H1 (cell line): ENCODE data around the gene ITPR3. TPM values are rescaled to one million over a fixed set of nuclear protein-coding genes. Genes with fewer than 3 reads are reported as not detected.

Source experiments
- CTCF ChIA-PET: fragments of 300-600 bp; sonication (Branson Sonifier 250); formaldehyde crosslinking; loops from one replicate; lab custom pipeline; 2021; ENCODE audit not compliant: partially characterized antibody; lab: Charles Lee
- POLR2A ChIA-PET: fragments of 300-600 bp; sonication (Branson Sonifier 250); formaldehyde crosslinking; loops from one replicate; lab custom pipeline; 2021; ENCODE audit warnings: inconsistent platforms; ENCODE audit not compliant: partially characterized antibody; lab: Charles Lee
- DNase-seq, 2 experiments: peaks; one replicate each; pipeline versions ENCODE4 v3.0.0 to v3.0.0-alpha.2; 2010 to 2022; ENCODE audit warnings: low spot score in 2 of 2, low read depth in 1 of 2, mixed read lengths in 1 of 2
- FAIRE-seq: peaks from 2 replicates; lab custom pipeline; 2011; peaks lifted over from hg19 to GRCh38; lab: Jason Lieb, UNC
- H2AFZ ChIP-seq: 2 replicates; pipeline ENCODE4 v1.8.1; 2012; ENCODE audit warnings: low read length, inconsistent platforms
- H2AK5ac ChIP-seq: 2 replicates; pipeline ENCODE4 v1.6.1; 2013; ENCODE audit warnings: low read depth, low read length
- H2BK120ac ChIP-seq: replicated peaks from 2 replicates; pipeline ENCODE3; 2013; ENCODE audit warnings: low read depth, low read length, inconsistent platforms
- H2BK12ac ChIP-seq: 2 replicates; pipeline ENCODE4 v1.6.1; 2013; ENCODE audit warnings: low read depth, low read length
- H2BK15ac ChIP-seq: 2 replicates; pipeline ENCODE4 v1.6.1; 2013; ENCODE audit warnings: low read length
- H2BK20ac ChIP-seq: 2 replicates; pipeline ENCODE4 v1.6.1; 2013; ENCODE audit warnings: low read length
- H2BK5ac ChIP-seq: 2 replicates; pipeline ENCODE4 v1.6.1; 2013; ENCODE audit warnings: low read depth, low read length
- H3K14ac ChIP-seq: 2 replicates; pipeline ENCODE4 v1.6.1; 2013; ENCODE audit warnings: inconsistent platforms; ENCODE audit not compliant: insufficient read length
- H3K18ac ChIP-seq: 2 replicates; pipeline ENCODE4 v1.6.1; 2013; ENCODE audit warnings: low read length; ENCODE audit errors: extremely low read depth
- H3K23ac ChIP-seq: 2 replicates; pipeline ENCODE4 v1.6.1; 2013; ENCODE audit warnings: inconsistent platforms; ENCODE audit not compliant: insufficient read length
- H3K23me2 ChIP-seq: 2 replicates; pipeline ENCODE4 v1.6.1; 2013; ENCODE audit warnings: low read depth, low read length
- H3K27ac ChIP-seq: 2 replicates; pipeline ENCODE4 v1.6.1; 2011; ENCODE audit warnings: low read depth, low read length, inconsistent platforms
- H3K27me3 ChIP-seq, 4 experiments: replicated peaks in 1 of 4; 1 replicate in 1 of 4; 2 replicates in 3 of 4; pipeline versions ENCODE4 v1.6.1 to v1.8.1; 2011 to 2013; ENCODE audit warnings: low read length in 3 of 4, mild to moderate bottlenecking in 3 of 4, inconsistent platforms in 2 of 4, mixed read lengths in 2 of 4, moderate library complexity in 1 of 4; ENCODE audit not compliant: control insufficient read depth in 3 of 4, insufficient read depth in 3 of 4; ENCODE audit errors: extremely low read depth in 1 of 4
- H3K36me3 ChIP-seq, 4 experiments: 2 replicates each; pipeline versions ENCODE4 v1.6.1 to v1.8.1; 2011 to 2013; ENCODE audit warnings: mild to moderate bottlenecking in 4 of 4, low read length in 3 of 4, moderate library complexity in 2 of 4, control low read depth in 1 of 4, inconsistent platforms in 1 of 4; ENCODE audit not compliant: insufficient read depth in 4 of 4, control insufficient read depth in 2 of 4
- H3K4ac ChIP-seq: replicated peaks from 2 replicates; pipeline ENCODE3; 2013; ENCODE audit warnings: low read length, low read depth, mixed read lengths, inconsistent platforms; ENCODE audit not compliant: insufficient read length
- H3K4me1 ChIP-seq, 4 experiments: replicated peaks in 1 of 4; 1 replicate in 1 of 4; 2 replicates in 3 of 4; pipeline versions ENCODE4 v1.6.1 to v1.8.1; 2011 to 2013; ENCODE audit warnings: low read length in 3 of 4, inconsistent platforms in 2 of 4, mixed read lengths in 1 of 4; ENCODE audit not compliant: insufficient read depth in 4 of 4, control insufficient read depth in 3 of 4
- H3K4me2 ChIP-seq, 2 experiments: 2 replicates each; pipeline versions ENCODE4 v1.6.1 to v1.8.1; 2011 to 2013; ENCODE audit warnings: low read depth in 2 of 2, low read length in 2 of 2, control low read depth in 1 of 2, inconsistent platforms in 1 of 2, mild to moderate bottlenecking in 1 of 2; ENCODE audit not compliant: insufficient read depth in 1 of 2
- H3K4me3 ChIP-seq, 4 experiments: fragments of 200-600, 300-600 bp in 1 of 4; sonication (generic), shearing (Covaris generic), sonication (Bioruptor Twin) in 1 of 4; 2 replicates each; pipeline versions ENCODE4 v1.5.1 to v1.8.1; 2011 to 2016; ENCODE audit warnings: low read length in 4 of 4, low read depth in 3 of 4, control low read depth in 2 of 4, inconsistent platforms in 2 of 4, mild to moderate bottlenecking in 2 of 4, mixed read lengths in 1 of 4, moderate library complexity in 1 of 4; ENCODE audit not compliant: insufficient read depth in 2 of 4; ENCODE audit errors: extremely low read depth in 1 of 4
- H3K56ac ChIP-seq: replicated peaks from 2 replicates; pipeline ENCODE3; 2013; ENCODE audit warnings: low read depth, mild to moderate bottlenecking, mixed read lengths, low read length, inconsistent platforms; ENCODE audit not compliant: insufficient read length
- H3K79me1 ChIP-seq: 2 replicates; pipeline ENCODE4 v1.6.1; 2013; ENCODE audit warnings: low read depth, low read length, control low read depth
- H3K79me2 ChIP-seq, 2 experiments: 2 replicates each; pipeline versions ENCODE4 v1.6.1 to v1.8.1; 2012 to 2013; ENCODE audit warnings: low read length in 2 of 2, mild to moderate bottlenecking in 2 of 2, inconsistent platforms in 1 of 2; ENCODE audit not compliant: insufficient read depth in 2 of 2, control insufficient read depth in 1 of 2
- H3K9ac ChIP-seq, 4 experiments: replicated peaks in 1 of 4; 1 replicate in 1 of 4; 2 replicates in 3 of 4; pipeline versions ENCODE4 v1.6.1 to v1.8.1; 2011 to 2013; ENCODE audit warnings: low read depth in 3 of 4, low read length in 3 of 4, control low read depth in 2 of 4, mild to moderate bottlenecking in 2 of 4, moderate library complexity in 2 of 4, inconsistent platforms in 1 of 4; ENCODE audit errors: extremely low read depth in 1 of 4
- H3K9me3 ChIP-seq, 2 experiments: 2 replicates each; pipeline versions ENCODE4 v1.6.1 to v1.8.1; 2012 to 2013; ENCODE audit warnings: mild to moderate bottlenecking in 2 of 2, moderate library complexity in 2 of 2, control low read depth in 1 of 2, inconsistent platforms in 1 of 2, low read depth in 1 of 2, low read length in 1 of 2, mixed read lengths in 1 of 2; ENCODE audit not compliant: insufficient read depth in 2 of 2
- H4K20me1 ChIP-seq, 2 experiments: replicated peaks in 1 of 2; 2 replicates each; pipeline versions ENCODE3 to v1.8.1; 2011 to 2013; ENCODE audit warnings: inconsistent platforms in 2 of 2, low read length in 2 of 2, mild to moderate bottlenecking in 1 of 2; ENCODE audit not compliant: insufficient read depth in 2 of 2, control insufficient read depth in 1 of 2
- H4K5ac ChIP-seq: 2 replicates; pipeline ENCODE4 v1.6.1; 2013; ENCODE audit warnings: low read length, low read depth, mixed read lengths, inconsistent platforms; ENCODE audit not compliant: insufficient read length
- H4K8ac ChIP-seq: 2 replicates; pipeline ENCODE4 v1.8.0; 2013; ENCODE audit warnings: mild to moderate bottlenecking, moderate library complexity, low read length, inconsistent platforms; ENCODE audit not compliant: insufficient read depth; ENCODE audit errors: extremely low read depth
- H4K91ac ChIP-seq: replicated peaks from 2 replicates; pipeline ENCODE3; 2013; ENCODE audit warnings: low read length, mixed read lengths, inconsistent platforms; ENCODE audit not compliant: insufficient read length
- BCL11A ChIP-seq, 2 experiments: IDR thresholded peaks; one replicate each; pipeline ENCODE4 v1.6.1; 2011; ENCODE audit warnings: low read depth in 2 of 2, low read length in 2 of 2, mild to moderate bottlenecking in 2 of 2
- CBX5 ChIP-seq: fragments of 300-800, 300-1000 bp; sonication (generic); IDR thresholded peaks from 2 replicates; pipeline ENCODE4 v1.7.1; 2016; ENCODE audit warnings: antibody characterized with exemption, low read length, low read depth
- CEBPB ChIP-seq: IDR thresholded peaks from 2 replicates; pipeline ENCODE4 v1.6.1; 2012; ENCODE audit warnings: low read depth, low read length
- EGR1 ChIP-seq: IDR thresholded peaks from 2 replicates; pipeline ENCODE4 v1.6.1; 2011; ENCODE audit warnings: low read depth, low read length, borderline replicate concordance
- HDAC6 ChIP-seq: IDR thresholded peaks from one replicate; pipeline ENCODE4 v1.7.1; 2012; ENCODE audit warnings: low read depth, mild to moderate bottlenecking, inconsistent platforms, low read length, moderate library complexity
- KDM4A ChIP-seq: IDR thresholded peaks from one replicate; pipeline ENCODE4 v1.7.1; 2012; ENCODE audit warnings: low read depth, mild to moderate bottlenecking, moderate library complexity, low read length, inconsistent platforms; ENCODE audit not compliant: severe bottlenecking
- NRF1 ChIP-seq: IDR thresholded peaks from 2 replicates; pipeline ENCODE4 v1.6.1; 2011; ENCODE audit warnings: mild to moderate bottlenecking, low read depth, low read length, improper control_type of control experiment
- POLR2AphosphoS5 ChIP-seq: IDR thresholded peaks from 2 replicates; pipeline ENCODE4 v1.6.1; 2011; ENCODE audit warnings: low read depth, low read length
- POU5F1 ChIP-seq: IDR thresholded peaks from 2 replicates; pipeline ENCODE4 v1.6.1; 2011; ENCODE audit warnings: low read depth, mild to moderate bottlenecking, low read length, moderate library complexity
- RBBP5 ChIP-seq: IDR thresholded peaks from 2 replicates; pipeline ENCODE4 v1.7.1; 2012; ENCODE audit warnings: low read depth, mild to moderate bottlenecking, inconsistent platforms, low read length, moderate library complexity, borderline replicate concordance
- SIN3A ChIP-seq, 2 experiments: IDR thresholded peaks in 1 of 2; conservative IDR thresholded peaks in 1 of 2; 2 replicates each; pipeline ENCODE4 v1.6.1; 2011 to 2012; ENCODE audit warnings: low read length in 2 of 2, improper control_type of control experiment in 1 of 2, low read depth in 1 of 2, mild to moderate bottlenecking in 1 of 2
- SRF ChIP-seq: IDR thresholded peaks from 2 replicates; pipeline ENCODE4 v1.6.1; 2011; ENCODE audit warnings: mild to moderate bottlenecking, low read depth, low read length, moderate library complexity
- SUZ12 ChIP-seq: fragments of 200-600 bp; sonication (generic); IDR thresholded peaks from 2 replicates; pipeline ENCODE4 v1.6.1; 2012; ENCODE audit warnings: mild to moderate bottlenecking, inconsistent platforms, low read length, moderate library complexity, mixed read lengths
- YY1 ChIP-seq: IDR thresholded peaks from 2 replicates; pipeline ENCODE4 v1.6.1; 2011; ENCODE audit warnings: low read depth, mild to moderate bottlenecking, low read length
- WGBS, 2 experiments: shearing (Covaris generic) in 1 of 2; methylation state at CpG; one replicate each; pipeline versions ENCODE4 v1.1.6 to v1.1.7; 2013 to 2015; ENCODE audit warnings: low lambda C conversion rate in 2 of 2, mixed read lengths in 2 of 2, inconsistent platforms in 1 of 2, low coverage in 1 of 2, missing lambda C conversion rate in 1 of 2; ENCODE audit not compliant: insufficient replicate concordance in 2 of 2, insufficient coverage in 1 of 2, insufficient read length in 1 of 2; ENCODE audit errors: extremely low coverage in 1 of 2, missing lambda C conversion rate in 1 of 2; 5-methylcytosine and 5-hydroxymethylcytosine counted together
- polyA plus RNA-seq, 7 experiments: library from polyadenylated mRNA; depleted of rRNA in 3 of 7; stranded (reverse) in 5 of 7; unstranded in 2 of 7; fragments of >200 nt in 5 of 7; fragments of 200-250 nt in 2 of 7; gene quantifications; 1 replicate in 5 of 7; 2 replicates in 1 of 7; 4 replicates in 1 of 7; pipeline versions ENCODE4 v1.2.1 to v1.2.3, GENCODE V29; 2011 to 2013; ENCODE audit warnings: missing spikeins in 2 of 7, mixed read lengths in 2 of 7
- total RNA-seq: library from RNA; stranded (reverse); fragmentation: NEBNext Ultra II Directional; extraction: Animal tissue kit (Norgen Biotek cat#: 25700); gene quantifications from 2 replicates; pipeline ENCODE4 v1.2.1, GENCODE V29; 2021

The ITPR3 gene
- total and polyA plus RNA-seq, 2 of the 8 experiments (the other 6 are each of a cell fraction or from before 2014, with no cell fraction given): 29.1 to 45.7 TPM

DNA sequence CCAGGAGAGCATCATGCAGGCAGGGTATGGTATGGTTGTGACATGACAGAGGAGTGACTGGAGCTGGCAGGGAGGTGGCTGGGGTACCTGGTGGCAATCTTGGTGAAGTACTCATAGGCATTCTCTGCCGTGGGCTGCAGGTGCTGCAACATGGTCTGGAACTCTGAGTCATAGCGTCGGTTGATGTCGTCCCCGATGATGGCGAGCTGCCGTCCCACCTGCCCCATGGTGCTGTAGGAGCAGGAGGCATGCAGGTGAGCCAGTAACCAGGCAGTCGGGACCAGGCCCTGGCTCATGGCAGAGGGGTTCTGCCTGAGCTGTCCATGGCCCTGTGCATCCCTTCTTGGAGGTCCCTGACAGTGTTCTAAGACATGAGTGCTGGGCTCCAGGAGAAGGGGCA, 45.9 kb upstream of the ITPR3 start:
- no peak overlapping the region for H2AFZ ChIP-seq
- H3K18ac ChIP-seq: no peak overlapping the region
- no peak overlapping the region for H2AK5ac ChIP-seq
- TF ChIP-seq KDM4A (no peak), SUZ12 (no peak), NRF1 (no peak), HDAC6 (no peak), YY1 (no peak), CEBPB (no peak), POLR2AphosphoS5 (no peak), POU5F1 (no peak), SRF (no peak), SIN3A (conservative IDR thresholded peaks at IDR 0.05 in 1 of 2, IDR thresholded peaks at IDR 0.05 in 1 of 2; ENCODE audit: low read depth in 1 of 2, low read length in 2 of 2) (no peak), CBX5 (no peak), BCL11A (IDR thresholded peaks at IDR 0.05; ENCODE audit: low read depth in 2 of 2, low read length in 2 of 2) (no peak), EGR1 (no peak), RBBP5 (no peak)
- CTCF ChIA-PET: interaction anchor here (0.7 to 2.2 kb wide), 7 partner anchors 9 to 125 kb away, joined by 3 to 13 read pairs (median 3); no protein-coding TSS in a partner anchor
- no peak overlapping the region for H3K56ac ChIP-seq
- H3K79me1 ChIP-seq: peaks cover 5% of the 10 kb centered on the region; the same call in 1 of the 2 replicates
- H3K9ac ChIP-seq: no peak overlapping the region
- H4K20me1 ChIP-seq: no peaks in the 10 kb centered on the region
- no peak for FAIRE-seq
- H4K91ac ChIP-seq: no peak overlapping the region
- H2BK120ac ChIP-seq: no peak overlapping the region
- POLR2A ChIA-PET: interaction anchor here (0.7 to 1.2 kb wide), 3 partner anchors 26 to 126 kb away, joined by 3 read pairs; no protein-coding TSS in a partner anchor
- no peak overlapping the region for H4K5ac ChIP-seq
- no peak for DNase-seq
- H3K23me2 ChIP-seq: peaks cover 11% of the 10 kb centered on the region; the same call in 1 of the 2 replicates
- H4K8ac ChIP-seq: no peak overlapping the region
- H3K79me2 ChIP-seq: peaks cover 0 to 19% of the 10 kb centered on the region in 2 experiments; a peak in 3 of 4 replicates
- H2BK5ac ChIP-seq: no peak overlapping the region; the same call in 1 of the 2 replicates
- peaks cover 2 to 5% (median 4%) of the 10 kb centered on the region in 4 experiments; a peak in 6 of 7 replicates for H3K4me1 ChIP-seq
- no peak overlapping the region for H2BK12ac ChIP-seq
- no peaks in the 10 kb centered on the region for H3K27me3 ChIP-seq
- H3K4me2 ChIP-seq: no peak overlapping the region
- H3K23ac ChIP-seq: no peak overlapping the region
- H2BK15ac ChIP-seq: no peak overlapping the region
- no peak overlapping the region for H3K4ac ChIP-seq
- no peak overlapping the region for H3K4me3 ChIP-seq
- no peaks in the 10 kb centered on the region for H3K9me3 ChIP-seq
- peaks cover 4 to 25% (median 16%) of the 10 kb centered on the region in 4 experiments for H3K36me3 ChIP-seq
- H3K14ac ChIP-seq: no peak overlapping the region
- no peak overlapping the region for H2BK20ac ChIP-seq
- WGBS, 2 experiments: 100% methylated on average over 1 of the region's 8 CpGs; no CpG with 5 or more reads in 1 of the 2 experiments
- no peak overlapping the region for H3K27ac ChIP-seq
